ENCODE measurements around the gene ZNF501.

DNA sequence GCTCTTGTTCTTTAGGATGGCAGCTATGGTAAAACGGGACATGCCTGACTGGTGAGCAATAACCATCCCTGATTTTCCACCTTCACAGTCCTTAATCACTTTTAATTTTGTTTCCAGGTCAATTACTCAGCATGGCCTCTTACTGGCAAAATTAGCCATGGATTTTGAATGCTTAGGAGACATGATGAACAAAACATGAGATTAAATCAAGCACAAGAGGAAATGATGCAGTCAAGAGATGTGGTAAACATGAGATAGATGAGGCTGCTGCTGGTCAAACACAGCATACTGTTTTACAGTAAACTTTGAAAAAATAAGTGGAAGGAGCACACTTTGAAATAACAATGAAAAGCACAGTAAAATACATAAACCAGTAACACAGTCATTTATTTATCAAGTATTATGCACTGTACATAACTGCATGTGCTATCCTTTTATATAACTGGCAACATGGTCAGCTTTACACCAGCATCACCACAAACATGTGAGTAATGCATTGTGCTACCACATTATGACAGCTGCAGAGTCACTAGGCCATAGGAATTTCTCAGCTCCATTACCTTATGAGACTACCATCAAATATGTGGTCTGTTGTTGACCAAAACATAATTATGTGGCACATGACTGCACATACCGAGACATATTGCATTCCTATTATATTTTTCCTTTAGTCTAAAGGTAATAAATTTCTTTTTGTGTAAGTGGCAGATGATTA, 47.1 kb upstream of the ZNF501 start:
- TF ChIP-seq, protein P1, sequence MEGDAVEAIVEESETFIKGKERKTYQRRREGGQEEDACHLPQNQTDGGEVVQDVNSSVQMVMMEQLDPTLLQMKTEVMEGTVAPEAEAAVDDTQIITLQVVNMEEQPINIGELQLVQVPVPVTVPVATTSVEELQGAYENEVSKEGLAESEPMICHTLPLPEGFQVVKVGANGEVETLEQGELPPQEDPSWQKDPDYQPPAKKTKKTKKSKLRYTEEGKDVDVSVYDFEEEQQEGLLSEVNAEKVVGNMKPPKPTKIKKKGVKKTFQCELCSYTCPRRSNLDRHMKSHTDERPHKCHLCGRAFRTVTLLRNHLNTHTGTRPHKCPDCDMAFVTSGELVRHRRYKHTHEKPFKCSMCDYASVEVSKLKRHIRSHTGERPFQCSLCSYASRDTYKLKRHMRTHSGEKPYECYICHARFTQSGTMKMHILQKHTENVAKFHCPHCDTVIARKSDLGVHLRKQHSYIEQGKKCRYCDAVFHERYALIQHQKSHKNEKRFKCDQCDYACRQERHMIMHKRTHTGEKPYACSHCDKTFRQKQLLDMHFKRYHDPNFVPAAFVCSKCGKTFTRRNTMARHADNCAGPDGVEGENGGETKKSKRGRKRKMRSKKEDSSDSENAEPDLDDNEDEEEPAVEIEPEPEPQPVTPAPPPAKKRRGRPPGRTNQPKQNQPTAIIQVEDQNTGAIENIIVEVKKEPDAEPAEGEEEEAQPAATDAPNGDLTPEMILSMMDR (IDR thresholded peaks at IDR 0.05), result no peak
- no peak for TF ChIP-seq EZH2 (IDR thresholded peaks at IDR 0.05; ENCODE audit: borderline replicate concordance, insufficient read depth, low read depth, low read length, poor library complexity, severe bottlenecking)

Data from B cell (primary cell).